GM12864 (cell line): Measurements from ENCODE around the gene EWSR1.

Source experiments
- DNase-seq: peaks from one replicate; pipeline ENCODE4 v3.0.0-alpha.2; 2011; ENCODE audit warnings: low read depth
- H3K4me3 ChIP-seq: 2 replicates; pipeline ENCODE4 v1.5.1; 2011; ENCODE audit warnings: mild to moderate bottlenecking, low read depth, low read length, control low read depth
- CTCF ChIP-seq: IDR thresholded peaks from 2 replicates; pipeline ENCODE4 v1.5.1; 2011; ENCODE audit warnings: low read depth, mild to moderate bottlenecking, moderate library complexity, low read length, control low read depth, inconsistent platforms; ENCODE audit errors: missing control alignments

EWSR1 gene

GRCh38 chr22:29325356-29325755, 57.3 kb downstream of the EWSR1 start:
- DNase-seq: no peak
- H3K4me3 ChIP-seq: no peak overlapping the region
- no peak for TF ChIP-seq CTCF

- DNase-seq: no peak
- TF ChIP-seq CTCF: no peak
- H3K4me3 ChIP-seq: no peak overlapping the region
These were observed 57.8 kb downstream of the EWSR1 start for GRCh38 chr22:29325785-29326315.

GRCh38 chr22:29326481-29326880, 58.4 kb downstream of the EWSR1 start:
- no peak for DNase-seq
- no peak for TF ChIP-seq CTCF
- no peak overlapping the region for H3K4me3 ChIP-seq

- H3K4me3 ChIP-seq: no peak overlapping the region
- no peak for DNase-seq
- no peak for TF ChIP-seq CTCF
These were observed 59.2 kb downstream of the EWSR1 start for GRCh38 chr22:29327089-29327764.

- no peak overlapping the region for H3K4me3 ChIP-seq
- DNase-seq: no peak
- peak; percentile 16 for TF ChIP-seq CTCF
These were observed 60.0 kb downstream of the EWSR1 start for GRCh38 chr22:29328055-29328454.

GRCh38 chr22:29328566-29329500, 60.8 kb downstream of the EWSR1 start:
- no peak overlapping the region for H3K4me3 ChIP-seq
- no peak for DNase-seq
- no peak for TF ChIP-seq CTCF
